Tibial nerve (tissue), 4 donors: ENCODE measurements around the gene FAM222B. TPM values are rescaled to one million over a fixed set of nuclear protein-coding genes. Genes with fewer than 3 reads are reported as not detected.

Source experiments
- DNase-seq, 2 donors: peaks; one replicate each; pipeline ENCODE4 v3.0.0-alpha.2; 2019; ENCODE audit warnings: low spot score in 2 of 2
- H3K27ac ChIP-seq, 4 donors: fragments of 200-600 bp; sonication (generic) in 3 of 4; one replicate each; pipeline ENCODE4 v1.5.1; 2017 to 2019; ENCODE audit warnings: mild to moderate bottlenecking in 1 of 4
- H3K27me3 ChIP-seq, 2 donors: fragments of 200-600 bp; sonication (generic) in 1 of 2; one replicate each; pipeline versions ENCODE4 v1.5.1 to v1.6.0; 2017 to 2019
- H3K36me3 ChIP-seq, 3 donors: fragments of 200-600 bp; sonication (generic); one replicate each; pipeline ENCODE4 v1.5.1; 2018 to 2019
- H3K4me1 ChIP-seq, 4 donors: fragments of 200-600 bp; sonication (generic) in 3 of 4; one replicate each; pipeline ENCODE4 v1.5.1; 2017 to 2019
- H3K4me3 ChIP-seq, 4 donors: fragments of 200-600 bp; sonication (generic) in 3 of 4; one replicate each; pipeline ENCODE4 v1.5.1; 2017 to 2019; ENCODE audit warnings: mild to moderate bottlenecking in 1 of 4, moderate library complexity in 1 of 4
- H3K9me3 ChIP-seq, 4 donors: fragments of 200-600 bp; sonication (generic) in 3 of 4; one replicate each; pipeline ENCODE4 v1.5.1; 2017 to 2019
- CTCF ChIP-seq, 5 experiments: fragments of 200-600 bp in 3 of 5; fragments of 450-650 bp in 2 of 5; sonication (generic) in 3 of 5; IDR thresholded peaks; one replicate each; pipeline ENCODE4 v1.5.1; 2016 to 2019; ENCODE audit warnings: antibody characterized with exemption in 5 of 5, mild to moderate bottlenecking in 3 of 5, moderate library complexity in 2 of 5
- EP300 ChIP-seq, 2 donors: sonication (generic); formaldehyde crosslinking; IDR thresholded peaks; one replicate each; pipeline ENCODE4 v1.6.1; 2017; ENCODE audit warnings: antibody characterized with exemption in 2 of 2, mild to moderate bottlenecking in 1 of 2
- POLR2A ChIP-seq, 2 donors: fragments of 450-650 bp; IDR thresholded peaks; one replicate each; pipeline ENCODE4 v1.6.1; 2017; ENCODE audit warnings: antibody characterized with exemption in 2 of 2, mild to moderate bottlenecking in 2 of 2, moderate library complexity in 2 of 2
- WGBS, 2 donors: methylation state at CpG; one replicate each; pipeline ENCODE4 v1.1.5; 2018; 5-methylcytosine and 5-hydroxymethylcytosine counted together
- total RNA-seq, 4 donors: library from RNA; depleted of rRNA; stranded (reverse); fragments of >200 nt; gene quantifications; one replicate each; pipeline ENCODE4 v1.1.0, GENCODE V29; 2016

The FAM222B gene
- total RNA-seq, 4 donors from 2014 or later: 6.1 to 17.1 (median 11.4) TPM

- Histone ChIP-seq H3K4me1 (peaks cover 0 to 3% (median 0%) of the 10 kb centered on the region in 4 donors), H3K9me3 (no peaks in the 10 kb centered on the region), H3K27ac (no peak overlapping the region), H3K36me3 (peaks cover 0 to 4% (median 0%) of the 10 kb centered on the region in 3 donors), H3K27me3 (no peaks in the 10 kb centered on the region), H3K4me3 (no peak overlapping the region)
- TF ChIP-seq POLR2A (IDR thresholded peaks at IDR 0.05) (no peak), EP300 (IDR thresholded peaks at IDR 0.05) (no peak), CTCF (IDR thresholded peaks at IDR 0.05) (no peak)
- 100% methylated on average over 1 of the region's 1 CpG for WGBS, 2 donors
- DNase-seq: no peak
Measured at GRCh38 chr17:28834420-28834819, 8.2 kb downstream of the FAM222B start.

- Histone ChIP-seq H3K9me3 (no peaks in the 10 kb centered on the region), H3K36me3 (peaks cover 0 to 4% (median 0%) of the 10 kb centered on the region in 3 donors), H3K27me3 (no peaks in the 10 kb centered on the region), H3K4me1 (peaks cover 0 to 4% (median 0%) of the 10 kb centered on the region in 4 donors), H3K4me3 (no peak overlapping the region), H3K27ac (no peak overlapping the region)
- TF ChIP-seq EP300 (IDR thresholded peaks at IDR 0.05): no peak
- no peak for TF ChIP-seq CTCF (IDR thresholded peaks at IDR 0.05)
- TF ChIP-seq POLR2A (IDR thresholded peaks at IDR 0.05): no peak
- no peak for DNase-seq
- 88 to 90% methylated on average over 15 of the region's 15 CpGs for WGBS, 2 donors
Measured at GRCh38 chr17:28828294-28829040, 14.1 kb downstream of the FAM222B start.

GRCh38 chr17:28827672-28828071 is 14.9 kb downstream of the FAM222B start:
- peaks cover 0 to 4% (median 0%) of the 10 kb centered on the region in 3 donors for H3K36me3 ChIP-seq
- 87 to 94% methylated on average over 1 of the region's 1 CpG for WGBS, 2 donors
- no peak overlapping the region for H3K4me3 ChIP-seq
- no peak for DNase-seq
- no peak for TF ChIP-seq CTCF (IDR thresholded peaks at IDR 0.05)
- no peak for TF ChIP-seq POLR2A (IDR thresholded peaks at IDR 0.05)
- no peak for TF ChIP-seq EP300 (IDR thresholded peaks at IDR 0.05)
- H3K9me3 ChIP-seq: no peaks in the 10 kb centered on the region
- H3K27me3 ChIP-seq: no peaks in the 10 kb centered on the region
- peaks cover 0 to 4% (median 0%) of the 10 kb centered on the region in 4 donors for H3K4me1 ChIP-seq
- H3K27ac ChIP-seq: peak overlapping the region in 1 of 4 donors; percentile 7

- WGBS, 2 donors: 36 to 37% methylated on average over 1 of the region's 1 CpG
- TF ChIP-seq POLR2A (IDR thresholded peaks at IDR 0.05) (no peak), EP300 (IDR thresholded peaks at IDR 0.05) (no peak)
- Histone ChIP-seq H3K4me1 (peaks cover 0 to 8% (median 0%) of the 10 kb centered on the region in 4 donors), H3K36me3 (no peaks in the 10 kb centered on the region), H3K27ac (no peak overlapping the region), H3K27me3 (no peaks in the 10 kb centered on the region), H3K9me3 (no peaks in the 10 kb centered on the region), H3K4me3 (no peak overlapping the region)
- DNase-seq: no peak
Measured at GRCh38 chr17:28819582-28819981, 23.0 kb downstream of the FAM222B start.

GRCh38 chr17:28818819-28819221 is 23.8 kb downstream of the FAM222B start:
- H3K27ac ChIP-seq: peak overlapping the region in 1 of 4 donors; percentile 58
- H3K36me3 ChIP-seq: no peaks in the 10 kb centered on the region
- H3K4me3 ChIP-seq: no peak overlapping the region
- H3K9me3 ChIP-seq: no peaks in the 10 kb centered on the region
- no peaks in the 10 kb centered on the region for H3K27me3 ChIP-seq
- TF ChIP-seq POLR2A (IDR thresholded peaks at IDR 0.05): no peak
- TF ChIP-seq CTCF (IDR thresholded peaks at IDR 0.05): no peak
- no peak for TF ChIP-seq EP300 (IDR thresholded peaks at IDR 0.05)
- peaks cover 0 to 8% (median 0%) of the 10 kb centered on the region in 4 donors for H3K4me1 ChIP-seq
- no peak for DNase-seq
- 18 to 32% methylated on average over 3 of the region's 3 CpGs for WGBS, 2 donors
